HUES6 (cell line): ENCODE results near the gene GNG7.
"Not testable (repeated sequence)": the region's sequence is repeated elsewhere in the genome, so short reads cannot be mapped to it uniquely, and the experiment has no call there.

Source experiments
- H3K27ac ChIP-seq: 2 replicates; pipeline ENCODE4 v1.7.0; 2013; ENCODE audit warnings: low read depth, mild to moderate bottlenecking, low read length, inconsistent platforms
- H3K27me3 ChIP-seq: 2 replicates; pipeline ENCODE4 v1.6.1; 2013; ENCODE audit warnings: low read length; ENCODE audit not compliant: control insufficient read depth, insufficient read depth
- H3K36me3 ChIP-seq: 2 replicates; pipeline ENCODE4 v1.6.1; 2013; ENCODE audit warnings: low read length; ENCODE audit not compliant: control insufficient read depth, insufficient read depth
- H3K4me1 ChIP-seq: 2 replicates; pipeline ENCODE4 v1.6.1; 2013; ENCODE audit warnings: low read length; ENCODE audit not compliant: control insufficient read depth, insufficient read depth
- H3K4me3 ChIP-seq: 2 replicates; pipeline ENCODE4 v1.5.1; 2013; ENCODE audit warnings: low read depth, low read length
- H3K9ac ChIP-seq: one replicate; pipeline ENCODE4 v1.6.1; 2013; ENCODE audit warnings: mild to moderate bottlenecking, low read length
- H3K9me3 ChIP-seq: 2 replicates; pipeline ENCODE4 v1.6.1; 2013; ENCODE audit warnings: low read depth, low read length; ENCODE audit not compliant: control insufficient read depth, insufficient read depth

GNG7 gene

GRCh38 chr19:2563546-2563945 lies 138.9 kb downstream of the GNG7 start:
- not testable (repeated sequence) for H3K4me3 ChIP-seq, H3K36me3 ChIP-seq, H3K27me3 ChIP-seq, H3K4me1 ChIP-seq, H3K27ac ChIP-seq, H3K9ac ChIP-seq, H3K9me3 ChIP-seq

GRCh38 chr19:2561895-2562294 lies 140.6 kb downstream of the GNG7 start:
- H3K27ac ChIP-seq, result no peak overlapping the region
- peaks cover 9% of the 10 kb centered on the region; the same call in 1 of the 2 replicates for H3K4me1 ChIP-seq
- H3K4me3 ChIP-seq, result no peak overlapping the region
- no peak overlapping the region for H3K9ac ChIP-seq
- H3K36me3 ChIP-seq, result no peaks in the 10 kb centered on the region
- no peaks in the 10 kb centered on the region; the same call in 1 of the 2 replicates for H3K9me3 ChIP-seq
- no peaks in the 10 kb centered on the region for H3K27me3 ChIP-seq

DNA sequence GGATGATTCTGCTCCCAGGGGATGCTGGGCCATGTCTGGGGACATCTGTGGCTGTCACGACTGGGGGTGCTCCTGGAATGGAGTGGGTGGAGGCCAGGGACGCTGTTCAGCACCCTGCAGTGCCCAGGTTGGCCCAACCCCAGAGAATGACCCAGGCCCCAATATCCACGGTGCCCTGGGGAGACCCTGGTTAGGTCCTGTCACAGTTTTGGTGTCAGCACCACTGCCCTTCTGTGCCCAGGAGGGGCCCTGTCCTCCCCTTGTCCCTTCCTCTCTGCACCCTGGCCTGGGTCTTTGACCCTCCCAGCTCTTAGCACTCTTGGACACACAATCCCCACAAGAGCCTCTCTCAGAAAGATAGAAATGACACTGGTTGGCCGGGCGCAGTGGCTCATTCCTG lies 141.3 kb downstream of the GNG7 start:
- Histone ChIP-seq H3K4me3 (no peak overlapping the region), H3K27me3 (no peaks in the 10 kb centered on the region), H3K9me3 (no peaks in the 10 kb centered on the region; the same call in 1 of the 2 replicates), H3K27ac (no peak overlapping the region), H3K4me1 (peaks cover 9% of the 10 kb centered on the region; the same call in 1 of the 2 replicates), H3K9ac (no peak overlapping the region), H3K36me3 (no peaks in the 10 kb centered on the region)

- Histone ChIP-seq H3K27me3 (no peaks in the 10 kb centered on the region), H3K27ac (no peak overlapping the region), H3K9me3 (no peaks in the 10 kb centered on the region; the same call in 1 of the 2 replicates), H3K36me3 (no peaks in the 10 kb centered on the region), H3K9ac (no peak overlapping the region), H3K4me1 (peaks cover 9% of the 10 kb centered on the region; the same call in 1 of the 2 replicates), H3K4me3 (no peak overlapping the region)
These were observed 142.1 kb downstream of the GNG7 start for GRCh38 chr19:2560369-2560768.

DNA sequence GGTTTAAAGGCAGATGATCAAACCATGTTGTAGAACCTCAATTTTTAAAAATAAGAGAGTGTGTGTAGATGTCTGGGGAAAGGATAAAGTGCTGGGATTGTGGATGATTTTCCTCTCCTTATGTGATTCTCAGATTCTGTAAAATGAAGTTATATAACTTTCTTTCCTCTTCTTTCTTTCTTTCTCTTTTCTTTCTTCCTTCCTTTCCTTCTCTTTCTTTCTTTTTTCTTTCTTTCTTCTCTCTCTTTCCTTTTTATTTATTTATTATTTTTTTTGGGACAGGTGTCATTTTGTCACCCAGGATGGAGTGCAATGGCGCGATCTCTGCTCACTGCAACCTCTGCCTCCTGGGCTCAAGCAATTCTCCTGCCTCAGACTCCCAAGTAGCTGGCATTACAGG lies 144.0 kb downstream of the GNG7 start:
- H3K27me3 ChIP-seq, result no peaks in the 10 kb centered on the region
- H3K4me1 ChIP-seq, result peaks cover 9% of the 10 kb centered on the region; the same call in 1 of the 2 replicates
- no peaks in the 10 kb centered on the region for H3K36me3 ChIP-seq
- no peak overlapping the region for H3K4me3 ChIP-seq
- H3K9me3 ChIP-seq, result no peaks in the 10 kb centered on the region; the same call in 1 of the 2 replicates
- H3K27ac ChIP-seq, result no peak overlapping the region
- no peak overlapping the region for H3K9ac ChIP-seq

DNA sequence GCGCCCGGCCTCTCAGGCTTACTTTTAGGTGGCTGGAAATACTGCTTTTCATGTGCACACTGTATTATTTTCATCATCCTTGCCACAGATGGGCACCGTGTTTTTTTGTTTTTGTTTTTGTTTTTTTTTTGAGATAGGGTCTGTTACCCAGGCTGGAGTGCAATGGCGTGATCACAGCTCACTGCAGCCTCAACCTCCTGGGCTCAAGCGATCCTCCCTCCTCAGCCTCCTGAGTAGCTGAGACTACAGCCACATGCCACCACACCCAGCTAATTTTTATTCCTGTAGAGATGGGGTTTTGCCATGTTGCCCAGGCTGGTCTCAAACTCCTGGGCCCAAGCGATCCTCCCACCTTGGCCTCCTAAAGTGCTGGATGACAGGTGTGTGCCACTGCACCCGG lies 144.4 kb downstream of the GNG7 start:
- H3K9me3 ChIP-seq, H3K4me1 ChIP-seq, H3K9ac ChIP-seq, H3K4me3 ChIP-seq, H3K27me3 ChIP-seq, H3K27ac ChIP-seq, H3K36me3 ChIP-seq: not testable (repeated sequence)

DNA sequence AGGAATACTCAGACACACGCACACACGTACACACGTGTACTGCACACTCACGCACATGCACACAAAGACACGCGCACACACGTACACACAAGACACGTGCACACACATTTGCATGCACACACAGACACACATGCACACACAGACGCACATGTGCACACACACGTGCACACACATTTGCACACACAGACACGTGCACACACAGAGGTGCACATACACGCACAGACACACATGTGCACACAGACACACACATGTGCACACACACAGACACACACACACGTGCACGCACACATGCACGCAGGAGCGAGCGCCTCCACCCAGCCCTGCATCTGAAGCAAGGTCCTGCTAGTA lies 145.4 kb downstream of the GNG7 start:
- Histone ChIP-seq H3K27ac (no peak overlapping the region), H3K27me3 (no peaks in the 10 kb centered on the region), H3K9ac (no peak overlapping the region), H3K4me1 (peaks cover 9% of the 10 kb centered on the region; the same call in 1 of the 2 replicates), H3K36me3 (no peaks in the 10 kb centered on the region), H3K4me3 (no peak overlapping the region), H3K9me3 (no peaks in the 10 kb centered on the region; the same call in 1 of the 2 replicates)

GRCh38 chr19:2556221-2557092 lies 146.0 kb downstream of the GNG7 start:
- no peak overlapping the region for H3K4me3 ChIP-seq
- no peaks in the 10 kb centered on the region for H3K36me3 ChIP-seq
- no peak overlapping the region for H3K9ac ChIP-seq
- no peak overlapping the region for H3K27ac ChIP-seq
- H3K27me3 ChIP-seq, result no peaks in the 10 kb centered on the region
- peaks cover 5% of the 10 kb centered on the region; the same call in 1 of the 2 replicates for H3K4me1 ChIP-seq
- H3K9me3 ChIP-seq, result no peaks in the 10 kb centered on the region; the same call in 1 of the 2 replicates

- Histone ChIP-seq H3K9ac (no peak overlapping the region), H3K36me3 (no peaks in the 10 kb centered on the region), H3K4me3 (no peak overlapping the region), H3K9me3 (no peaks in the 10 kb centered on the region; the same call in 1 of the 2 replicates), H3K27ac (no peak overlapping the region), H3K4me1 (peaks cover 8% of the 10 kb centered on the region; the same call in 1 of the 2 replicates), H3K27me3 (no peaks in the 10 kb centered on the region)
These were observed 146.9 kb downstream of the GNG7 start for GRCh38 chr19:2555422-2556220.

- H3K36me3 ChIP-seq, result no peaks in the 10 kb centered on the region
- H3K9ac ChIP-seq, result no peak overlapping the region
- H3K4me3 ChIP-seq, result no peak overlapping the region
- H3K27me3 ChIP-seq, result no peaks in the 10 kb centered on the region
- H3K9me3 ChIP-seq, result peaks cover under 1% of the 10 kb centered on the region; the same call in 1 of the 2 replicates
- no peak overlapping the region for H3K27ac ChIP-seq
- peaks cover 6% of the 10 kb centered on the region; the same call in 1 of the 2 replicates for H3K4me1 ChIP-seq
These were observed 147.6 kb downstream of the GNG7 start for GRCh38 chr19:2554856-2555255.

- H3K9me3 ChIP-seq, result peaks cover 6% of the 10 kb centered on the region; the same call in 1 of the 2 replicates
These were observed 149.0 kb downstream of the GNG7 start for GRCh38 chr19:2553510-2553909.

More at GRCh38 chr19:2553510-2553909, 149.0 kb downstream of the GNG7 start:
- H3K9ac ChIP-seq, result no peak overlapping the region
- no peak overlapping the region for H3K27ac ChIP-seq
- H3K4me3 ChIP-seq, result no peak overlapping the region
- H3K36me3 ChIP-seq, result no peaks in the 10 kb centered on the region
- peaks cover 6% of the 10 kb centered on the region; the same call in 1 of the 2 replicates for H3K4me1 ChIP-seq
- H3K27me3 ChIP-seq, result no peaks in the 10 kb centered on the region
